GM12875 (cell line): ENCODE data around the gene GALNT9.
"Not testable (repeated sequence)": the region's sequence is repeated elsewhere in the genome, so short reads cannot be mapped to it uniquely, and the experiment has no call there.

ENCODE experiments used
- H3K4me3 ChIP-seq: one replicate; pipeline ENCODE4 v1.5.1; 2011; ENCODE audit warnings: low read depth, low read length, control low read depth
- TF ChIP-seq, protein P1 (sequence below): IDR thresholded peaks from 2 replicates; pipeline ENCODE4 v1.5.1; 2011; ENCODE audit warnings: low read depth, mild to moderate bottlenecking, control low read depth, inconsistent platforms, low read length, moderate library complexity, borderline replicate concordance; ENCODE audit not compliant: insufficient read depth

The GALNT9 gene

DNA sequence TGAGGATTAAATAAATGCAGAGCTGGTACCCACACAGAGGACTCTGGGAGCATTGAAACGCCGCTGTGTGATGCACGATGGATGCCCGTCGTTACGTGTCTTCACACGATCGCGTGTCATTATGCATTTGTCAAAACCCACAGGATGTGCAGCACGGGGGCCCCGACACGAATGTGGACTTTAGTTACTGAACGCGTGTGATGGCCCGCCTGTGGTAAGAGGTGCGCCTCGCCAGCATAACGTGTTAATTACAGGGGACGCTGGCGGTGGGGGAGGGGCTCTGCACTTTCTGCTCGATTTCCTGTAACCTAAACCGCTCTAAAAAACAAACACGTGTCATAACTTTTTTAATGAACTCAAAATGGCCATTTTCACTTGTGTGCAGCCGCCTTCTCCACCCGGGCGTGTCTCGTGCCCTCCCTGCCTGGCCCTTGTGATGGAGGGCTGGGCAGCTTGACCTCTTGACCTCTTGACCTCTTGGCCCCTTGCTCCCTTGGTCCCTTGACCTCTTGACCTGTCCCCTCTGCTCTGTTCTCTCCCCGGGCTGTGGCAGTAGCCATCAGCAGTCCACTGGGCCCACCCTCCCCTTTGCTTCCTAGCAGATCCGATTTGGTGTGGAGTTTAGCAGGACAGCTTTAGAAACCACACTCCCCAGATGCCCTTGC is 33.7 kb upstream of the GALNT9 start:
- TF ChIP-seq, protein P1, sequence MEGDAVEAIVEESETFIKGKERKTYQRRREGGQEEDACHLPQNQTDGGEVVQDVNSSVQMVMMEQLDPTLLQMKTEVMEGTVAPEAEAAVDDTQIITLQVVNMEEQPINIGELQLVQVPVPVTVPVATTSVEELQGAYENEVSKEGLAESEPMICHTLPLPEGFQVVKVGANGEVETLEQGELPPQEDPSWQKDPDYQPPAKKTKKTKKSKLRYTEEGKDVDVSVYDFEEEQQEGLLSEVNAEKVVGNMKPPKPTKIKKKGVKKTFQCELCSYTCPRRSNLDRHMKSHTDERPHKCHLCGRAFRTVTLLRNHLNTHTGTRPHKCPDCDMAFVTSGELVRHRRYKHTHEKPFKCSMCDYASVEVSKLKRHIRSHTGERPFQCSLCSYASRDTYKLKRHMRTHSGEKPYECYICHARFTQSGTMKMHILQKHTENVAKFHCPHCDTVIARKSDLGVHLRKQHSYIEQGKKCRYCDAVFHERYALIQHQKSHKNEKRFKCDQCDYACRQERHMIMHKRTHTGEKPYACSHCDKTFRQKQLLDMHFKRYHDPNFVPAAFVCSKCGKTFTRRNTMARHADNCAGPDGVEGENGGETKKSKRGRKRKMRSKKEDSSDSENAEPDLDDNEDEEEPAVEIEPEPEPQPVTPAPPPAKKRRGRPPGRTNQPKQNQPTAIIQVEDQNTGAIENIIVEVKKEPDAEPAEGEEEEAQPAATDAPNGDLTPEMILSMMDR: no peak

DNA sequence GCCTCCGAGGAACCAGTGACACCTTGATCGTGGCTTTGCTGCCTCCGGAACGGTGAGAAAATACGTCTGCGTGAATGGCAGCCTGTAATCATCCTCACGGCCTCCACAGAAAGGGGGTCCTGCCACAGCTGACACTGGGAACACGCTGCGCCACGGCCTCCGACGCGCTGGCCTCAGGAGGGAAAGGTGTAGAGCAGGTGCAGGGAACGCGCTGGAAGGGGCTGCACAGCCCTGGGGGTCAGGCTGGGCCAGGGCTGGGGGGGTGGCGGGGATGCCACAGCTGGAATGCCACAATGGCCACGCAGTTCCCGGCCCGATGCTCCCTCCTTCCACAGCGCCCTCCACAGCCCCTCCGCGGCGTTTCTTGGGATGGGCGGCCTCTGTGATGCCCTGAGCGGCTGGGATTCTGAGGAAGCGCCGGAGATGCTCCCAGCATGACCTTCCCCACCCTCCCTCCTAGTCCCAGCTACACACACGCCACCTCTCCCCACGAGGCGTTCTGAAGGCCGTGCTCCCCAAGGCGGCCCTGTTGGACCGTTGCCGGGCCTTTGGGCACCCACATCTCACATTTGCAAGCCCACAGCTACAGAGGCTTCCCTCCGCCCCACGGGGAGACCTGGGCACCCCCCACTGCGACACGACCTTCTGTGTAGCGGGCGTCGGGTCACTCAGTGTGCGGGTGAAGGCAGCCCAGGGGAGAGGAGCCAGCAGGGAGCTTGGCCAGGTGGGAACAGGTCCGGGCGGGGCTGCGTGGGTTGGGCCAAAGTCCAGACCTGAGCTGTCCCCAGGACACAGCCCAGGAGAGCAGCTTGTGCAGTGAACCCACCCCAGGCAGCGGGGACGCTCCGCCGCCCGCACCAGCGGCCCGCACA is 31.8 kb upstream of the GALNT9 start:
- no peak overlapping the region for H3K4me3 ChIP-seq
- TF ChIP-seq, protein P1: no peak

More for the DNA sequence above, 33.7 kb upstream of the GALNT9 start:
- H3K4me3 ChIP-seq: no peak overlapping the region

DNA sequence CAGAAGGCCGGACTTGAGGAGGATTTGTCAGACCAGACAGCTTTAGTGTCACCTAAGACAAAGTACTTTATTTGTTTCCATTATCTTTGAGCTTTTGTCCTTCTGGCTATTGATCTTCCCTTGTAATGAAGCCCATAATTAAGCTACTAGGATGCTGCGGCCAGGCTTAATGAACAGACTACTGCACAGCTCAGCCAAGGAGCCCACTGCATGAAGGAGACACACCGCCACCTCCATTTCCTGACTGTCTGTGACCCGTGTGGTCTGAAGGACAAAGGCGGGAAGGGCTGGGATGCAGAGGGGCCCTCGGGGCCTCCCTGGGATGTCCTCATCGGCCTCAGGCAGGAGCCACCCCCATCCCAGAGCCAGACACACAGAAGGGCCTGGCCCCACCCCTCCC is 31.0 kb upstream of the GALNT9 start:
- H3K4me3 ChIP-seq: no peak overlapping the region
- TF ChIP-seq, protein P1: no peak

DNA sequence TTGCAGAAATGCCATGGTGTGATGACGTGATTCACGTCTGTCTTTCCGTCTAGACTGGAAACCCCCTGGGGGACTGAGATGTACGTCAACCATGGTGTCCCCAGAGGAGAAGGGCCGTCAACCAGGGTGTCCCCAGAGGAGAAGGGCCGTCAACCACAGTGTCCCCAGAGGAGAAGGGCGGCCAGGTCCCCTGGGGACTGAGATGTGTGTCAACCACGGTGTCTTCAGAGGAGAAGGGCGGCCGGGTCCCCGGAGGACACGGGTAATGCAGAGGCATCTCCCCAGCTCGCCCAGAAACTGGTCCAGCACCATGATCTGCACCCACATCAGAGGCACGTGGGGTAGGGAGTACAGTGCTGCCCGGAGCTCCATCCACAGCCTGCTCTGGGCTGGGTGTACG is 30.6 kb upstream of the GALNT9 start:
- no peak overlapping the region for H3K4me3 ChIP-seq
- TF ChIP-seq, protein P1: no peak

DNA sequence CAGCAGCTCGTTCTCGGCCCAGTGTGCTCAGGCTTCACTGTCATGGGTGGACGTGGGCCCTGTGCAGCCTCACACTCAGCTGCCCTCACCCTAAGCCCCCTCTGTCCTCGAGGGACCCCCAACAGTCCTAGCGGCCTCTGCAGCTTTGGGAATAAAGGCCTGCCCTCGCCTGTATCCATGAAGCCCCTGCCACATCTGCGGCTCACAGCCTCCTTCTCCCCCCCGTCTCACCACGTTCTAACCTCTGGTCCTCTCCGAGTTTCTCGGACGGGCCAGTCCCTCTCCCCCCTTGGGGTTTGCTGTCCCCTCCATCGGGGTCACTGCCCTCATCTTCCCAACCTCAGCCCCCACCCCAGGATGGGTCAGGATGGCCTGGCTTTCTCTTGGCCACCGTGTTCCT is 30.2 kb upstream of the GALNT9 start:
- no peak overlapping the region for H3K4me3 ChIP-seq

DNA sequence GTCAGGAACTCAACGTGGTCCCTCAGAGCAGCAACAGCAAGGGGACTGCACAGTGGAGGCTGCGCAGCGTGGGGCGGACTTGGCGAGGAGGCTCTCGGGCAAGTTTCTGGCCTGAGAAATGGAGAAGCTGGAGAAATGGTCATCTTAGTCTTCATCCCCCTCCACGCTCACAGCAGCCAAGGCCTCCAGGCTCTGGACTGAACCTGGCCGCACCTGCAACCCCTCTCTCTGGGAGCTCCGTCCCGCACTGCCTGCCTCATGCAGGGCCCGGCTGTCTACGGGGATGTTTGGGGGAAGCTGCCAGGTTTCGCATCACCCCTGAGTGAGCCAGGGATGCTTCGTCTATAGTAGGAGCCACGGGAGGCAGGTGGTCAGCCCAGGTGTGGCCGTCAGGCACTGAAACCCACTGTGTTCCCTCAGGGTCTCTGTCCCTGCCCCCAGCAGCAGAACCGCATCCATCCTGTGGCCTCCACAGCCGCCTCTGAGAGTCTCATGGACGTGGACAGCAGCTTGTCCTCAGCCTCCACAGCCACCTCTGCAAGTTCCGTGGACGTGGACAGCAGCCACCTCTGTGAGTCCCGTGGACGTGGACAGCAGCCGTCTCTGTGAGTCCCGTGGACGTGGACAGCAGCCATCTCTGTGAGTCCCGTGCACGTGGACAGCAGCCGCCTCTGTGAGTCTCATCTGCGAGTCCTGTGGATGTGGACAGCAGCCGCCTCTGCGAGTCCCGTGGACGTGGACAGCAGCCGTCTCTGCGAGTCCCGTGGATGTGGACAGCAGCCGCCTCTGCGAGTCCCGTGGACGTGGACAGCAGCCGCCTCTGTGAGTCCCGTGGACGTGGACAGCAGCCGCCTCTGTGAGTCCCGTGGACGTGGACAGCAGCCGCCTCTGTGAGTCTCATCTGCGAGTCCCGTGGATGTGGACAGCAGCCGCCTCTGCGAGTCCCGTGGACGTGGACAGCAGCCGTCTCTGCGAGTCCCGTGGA is 29.1 kb upstream of the GALNT9 start:
- H3K4me3 ChIP-seq: not testable (repeated sequence)

More for the DNA sequence above, 30.2 kb upstream of the GALNT9 start:
- TF ChIP-seq, protein P1: no peak

DNA sequence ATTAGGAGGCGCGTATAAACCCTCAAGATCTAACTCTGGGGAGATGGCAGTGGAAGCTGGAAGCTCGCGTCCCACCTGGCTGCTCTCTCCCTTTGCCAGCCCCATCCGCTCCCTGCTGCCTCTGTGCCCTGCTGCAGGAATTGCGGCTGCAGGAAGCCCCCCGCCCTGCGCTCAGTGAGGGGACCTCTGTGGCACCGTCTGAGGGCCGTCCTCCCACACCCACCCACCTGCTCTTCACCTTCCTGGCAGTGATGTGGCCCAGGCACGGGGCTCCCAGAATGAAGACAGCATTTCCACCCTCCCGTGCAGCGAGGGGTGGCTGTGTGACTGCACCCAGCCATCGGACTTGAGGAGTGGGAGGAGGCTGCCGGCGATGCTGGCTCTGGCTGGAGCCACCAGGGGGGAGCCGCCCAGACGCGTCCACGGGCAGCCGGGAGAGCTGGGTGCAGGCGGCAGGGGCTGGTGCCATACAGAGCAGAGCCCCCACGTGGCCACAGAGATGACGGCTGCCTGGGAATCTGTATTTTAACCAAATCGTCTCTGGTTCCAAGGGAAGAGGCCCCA is 28.3 kb upstream of the GALNT9 start:
- TF ChIP-seq, protein P1: no peak
- no peak overlapping the region for H3K4me3 ChIP-seq
